Esophagus muscularis mucosa (tissue), 4 donors: ENCODE results near the gene LRGUK. TPM values are rescaled to one million over a fixed set of nuclear protein-coding genes. Genes with fewer than 3 reads are reported as not detected.

Source experiments
- DNase-seq: peaks from one replicate; pipeline ENCODE4 v3.0.0-alpha.2; 2017; ENCODE audit errors: extremely low spot score
- H3K27ac ChIP-seq, 4 donors: fragments of 200-600 bp; sonication (generic); replicated peaks in 1 of 4; 1 replicate in 3 of 4; 2 replicates in 1 of 4; pipeline ENCODE4 v1.5.1; 2016 to 2019; ENCODE audit warnings: mild to moderate bottlenecking in 1 of 4
- H3K27me3 ChIP-seq, 4 donors: fragments of 200-600 bp; sonication (generic); one replicate each; pipeline versions ENCODE4 v1.5.1 to v1.6.0; 2016 to 2019
- H3K36me3 ChIP-seq, 4 donors: fragments of 200-600 bp; sonication (generic); one replicate each; pipeline ENCODE4 v1.5.1; 2016 to 2019
- H3K4me1 ChIP-seq, 4 donors: fragments of 200-600 bp; sonication (generic); one replicate each; pipeline ENCODE4 v1.5.1; 2016 to 2019
- H3K4me3 ChIP-seq, 4 donors: fragments of 200-600 bp; sonication (generic); 1 replicate in 2 of 4; 2 replicates in 2 of 4; pipeline ENCODE4 v1.5.1; 2016 to 2019; ENCODE audit warnings: mild to moderate bottlenecking in 4 of 4, moderate library complexity in 1 of 4
- H3K9me3 ChIP-seq, 4 donors: fragments of 200-600 bp; sonication (generic); 1 replicate in 3 of 4; 2 replicates in 1 of 4; pipeline ENCODE4 v1.5.1; 2016 to 2019
- EP300 ChIP-seq: sonication (generic); formaldehyde crosslinking; IDR thresholded peaks from one replicate; pipeline ENCODE4 v1.6.1; 2017; ENCODE audit warnings: antibody characterized with exemption
- POLR2A ChIP-seq: fragments of 450-650 bp; IDR thresholded peaks from one replicate; pipeline ENCODE4 v1.6.1; 2017; ENCODE audit warnings: antibody characterized with exemption, moderate library complexity, mild to moderate bottlenecking, low read depth
- POLR2AphosphoS5 ChIP-seq, 2 donors: sonication (generic); formaldehyde crosslinking; IDR thresholded peaks; one replicate each; pipeline ENCODE4 v1.6.1; 2017; ENCODE audit warnings: antibody characterized with exemption in 2 of 2
- WGBS: methylation state at CpG from one replicate; pipeline ENCODE4 v1.1.5; 2018; 5-methylcytosine and 5-hydroxymethylcytosine counted together
- intact Hi-C: fragments of 100-400 bp; cut with DNase I; formaldehyde crosslinking; loops from one replicate; pipeline ENCODE4 v1.15.1; 2023
- total RNA-seq, 4 donors: library from RNA; depleted of rRNA; stranded (reverse); fragments of >200 nt; gene quantifications; one replicate each; pipeline versions ENCODE4 v1.1.0 to v1.2.1, GENCODE V29; 2016
- TF ChIP-seq, protein P1 (sequence below), 3 experiments: fragments of 200-600 bp in 2 of 3; fragments of 450-650 bp in 1 of 3; sonication (generic) in 2 of 3; IDR thresholded peaks; one replicate each; pipeline ENCODE4 v1.5.1; 2017 to 2019; ENCODE audit warnings: antibody characterized with exemption in 3 of 3, mild to moderate bottlenecking in 2 of 3, moderate library complexity in 1 of 3

Gene LRGUK
- total RNA-seq, 4 donors from 2014 or later: 0.13 to 0.83 (median 0.31) TPM

DNA sequence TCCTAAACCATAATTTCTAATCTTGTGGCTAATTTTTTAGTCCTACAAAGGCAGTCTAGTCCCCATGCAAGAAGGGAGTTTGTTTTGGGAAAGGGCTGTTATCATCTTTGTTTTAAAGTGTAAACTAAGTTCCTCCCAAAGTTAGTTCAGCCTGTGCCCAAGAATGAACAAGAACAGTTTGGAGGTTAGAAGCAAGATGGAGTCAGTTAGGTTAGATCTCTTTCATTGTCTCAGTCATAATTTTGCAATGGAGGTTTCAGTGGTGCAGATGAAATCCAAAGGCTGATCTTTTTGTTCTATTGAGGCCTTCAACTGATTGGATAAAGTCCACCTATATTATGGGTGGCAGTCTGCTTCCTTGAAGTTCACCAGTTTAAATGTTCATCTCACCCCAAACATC lies 68.1 kb downstream of the LRGUK start:
- Histone ChIP-seq H3K27ac (no peak overlapping the region), H3K4me1 (no peaks in the 10 kb centered on the region), H3K36me3 (no peaks in the 10 kb centered on the region), H3K9me3 (no peaks in the 10 kb centered on the region), H3K27me3 (no peaks in the 10 kb centered on the region), H3K4me3 (no peak overlapping the region)
- DNase-seq: no peak
- intact Hi-C loops: no loop called here
- TF ChIP-seq, protein P1, sequence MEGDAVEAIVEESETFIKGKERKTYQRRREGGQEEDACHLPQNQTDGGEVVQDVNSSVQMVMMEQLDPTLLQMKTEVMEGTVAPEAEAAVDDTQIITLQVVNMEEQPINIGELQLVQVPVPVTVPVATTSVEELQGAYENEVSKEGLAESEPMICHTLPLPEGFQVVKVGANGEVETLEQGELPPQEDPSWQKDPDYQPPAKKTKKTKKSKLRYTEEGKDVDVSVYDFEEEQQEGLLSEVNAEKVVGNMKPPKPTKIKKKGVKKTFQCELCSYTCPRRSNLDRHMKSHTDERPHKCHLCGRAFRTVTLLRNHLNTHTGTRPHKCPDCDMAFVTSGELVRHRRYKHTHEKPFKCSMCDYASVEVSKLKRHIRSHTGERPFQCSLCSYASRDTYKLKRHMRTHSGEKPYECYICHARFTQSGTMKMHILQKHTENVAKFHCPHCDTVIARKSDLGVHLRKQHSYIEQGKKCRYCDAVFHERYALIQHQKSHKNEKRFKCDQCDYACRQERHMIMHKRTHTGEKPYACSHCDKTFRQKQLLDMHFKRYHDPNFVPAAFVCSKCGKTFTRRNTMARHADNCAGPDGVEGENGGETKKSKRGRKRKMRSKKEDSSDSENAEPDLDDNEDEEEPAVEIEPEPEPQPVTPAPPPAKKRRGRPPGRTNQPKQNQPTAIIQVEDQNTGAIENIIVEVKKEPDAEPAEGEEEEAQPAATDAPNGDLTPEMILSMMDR (IDR thresholded peaks at IDR 0.05): no peak
- TF ChIP-seq POLR2A (no peak), EP300 (no peak), POLR2AphosphoS5 (IDR thresholded peaks at IDR 0.05) (no peak)

DNA sequence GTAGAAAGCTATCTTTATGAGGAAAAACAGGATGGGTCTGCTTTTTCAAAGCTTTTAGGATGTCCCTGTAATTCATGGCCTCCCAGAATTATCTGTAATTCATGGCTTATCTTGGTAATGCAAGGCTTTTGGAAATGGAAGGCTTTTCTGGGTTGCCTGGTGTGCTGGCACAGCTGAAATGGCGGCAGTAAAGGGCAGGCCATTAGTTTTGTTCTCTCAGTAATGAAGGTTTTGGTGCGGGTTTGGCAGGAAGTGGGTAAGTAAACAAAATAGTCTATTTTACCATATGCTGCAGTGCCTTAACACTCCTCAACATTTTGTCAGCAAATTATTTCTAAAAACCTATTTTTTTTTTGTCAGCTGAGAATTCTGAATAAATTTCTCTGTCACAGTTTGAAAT lies 69.3 kb downstream of the LRGUK start:
- 88% methylated on average over 2 of the region's 2 CpGs for WGBS
- intact Hi-C loops: no loop called here
- Histone ChIP-seq H3K27me3 (no peaks in the 10 kb centered on the region), H3K4me1 (no peaks in the 10 kb centered on the region), H3K36me3 (no peaks in the 10 kb centered on the region), H3K9me3 (no peaks in the 10 kb centered on the region), H3K27ac (no peak overlapping the region), H3K4me3 (no peak overlapping the region)
- TF ChIP-seq, protein P1 (IDR thresholded peaks at IDR 0.05): no peak
- TF ChIP-seq EP300: no peak
- TF ChIP-seq POLR2AphosphoS5 (IDR thresholded peaks at IDR 0.05): no peak
- no peak for TF ChIP-seq POLR2A
- DNase-seq: no peak

DNA sequence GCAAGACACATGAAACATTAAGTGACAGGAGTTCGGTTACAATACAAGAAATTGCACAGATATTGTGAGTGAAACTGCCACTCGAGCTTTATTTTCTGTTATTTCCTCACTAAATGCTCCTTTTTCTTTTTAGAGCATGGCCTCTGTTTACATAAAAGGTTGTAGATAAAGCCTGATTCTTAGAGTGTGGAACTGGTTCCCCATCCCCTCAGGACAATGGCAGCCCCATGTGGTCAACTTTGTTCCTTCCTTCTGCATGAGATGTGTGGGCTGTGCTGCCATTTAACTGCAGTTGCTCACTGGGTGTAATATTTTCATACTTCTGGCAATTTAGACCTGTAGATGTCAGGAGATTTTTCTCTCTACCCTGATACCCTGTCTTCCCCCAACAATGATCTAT lies 70.2 kb downstream of the LRGUK start:
- TF ChIP-seq EP300: no peak
- TF ChIP-seq POLR2A: no peak
- TF ChIP-seq, protein P1 (IDR thresholded peaks at IDR 0.05): no peak
- no peak for TF ChIP-seq POLR2AphosphoS5 (IDR thresholded peaks at IDR 0.05)
- Histone ChIP-seq H3K9me3 (no peaks in the 10 kb centered on the region), H3K27ac (no peak overlapping the region), H3K36me3 (no peaks in the 10 kb centered on the region), H3K4me3 (no peak overlapping the region), H3K4me1 (no peaks in the 10 kb centered on the region), H3K27me3 (no peaks in the 10 kb centered on the region)
- intact Hi-C loops: no loop called here
- no peak for DNase-seq
- 90% methylated on average over 2 of the region's 2 CpGs for WGBS

DNA sequence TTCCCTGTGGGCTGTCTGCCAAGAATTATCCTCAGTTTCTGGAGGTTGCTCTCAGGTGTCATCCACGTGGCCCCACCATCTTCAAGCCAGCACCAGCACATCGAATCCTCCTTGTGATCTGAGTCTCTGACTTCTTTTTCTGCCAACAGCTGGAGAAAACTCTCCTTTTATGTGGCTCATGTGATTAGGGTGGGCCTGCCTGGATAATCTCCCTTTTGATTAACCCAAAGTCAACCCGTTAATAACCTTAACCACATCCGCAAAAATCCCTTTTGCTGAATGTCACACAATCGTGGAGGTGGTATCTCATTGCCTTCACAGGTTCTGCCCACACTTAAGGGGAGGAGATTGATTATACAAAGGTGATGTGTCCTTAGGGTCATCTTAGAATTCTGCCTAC lies 73.8 kb downstream of the LRGUK start:
- H3K36me3 ChIP-seq: no peaks in the 10 kb centered on the region
- H3K9me3 ChIP-seq: no peaks in the 10 kb centered on the region
- no peaks in the 10 kb centered on the region for H3K4me1 ChIP-seq
- DNase-seq: no peak
- H3K27ac ChIP-seq: no peak overlapping the region
- intact Hi-C loops: no loop called here
- TF ChIP-seq, protein P1 (IDR thresholded peaks at IDR 0.05): no peak
- no peak for TF ChIP-seq POLR2A
- no peak for TF ChIP-seq EP300
- no peak for TF ChIP-seq POLR2AphosphoS5 (IDR thresholded peaks at IDR 0.05)
- 90% methylated on average over 5 of the region's 5 CpGs for whole genome bisulfite sequencing
- H3K4me3 ChIP-seq: no peak overlapping the region
- no peaks in the 10 kb centered on the region for H3K27me3 ChIP-seq

DNA sequence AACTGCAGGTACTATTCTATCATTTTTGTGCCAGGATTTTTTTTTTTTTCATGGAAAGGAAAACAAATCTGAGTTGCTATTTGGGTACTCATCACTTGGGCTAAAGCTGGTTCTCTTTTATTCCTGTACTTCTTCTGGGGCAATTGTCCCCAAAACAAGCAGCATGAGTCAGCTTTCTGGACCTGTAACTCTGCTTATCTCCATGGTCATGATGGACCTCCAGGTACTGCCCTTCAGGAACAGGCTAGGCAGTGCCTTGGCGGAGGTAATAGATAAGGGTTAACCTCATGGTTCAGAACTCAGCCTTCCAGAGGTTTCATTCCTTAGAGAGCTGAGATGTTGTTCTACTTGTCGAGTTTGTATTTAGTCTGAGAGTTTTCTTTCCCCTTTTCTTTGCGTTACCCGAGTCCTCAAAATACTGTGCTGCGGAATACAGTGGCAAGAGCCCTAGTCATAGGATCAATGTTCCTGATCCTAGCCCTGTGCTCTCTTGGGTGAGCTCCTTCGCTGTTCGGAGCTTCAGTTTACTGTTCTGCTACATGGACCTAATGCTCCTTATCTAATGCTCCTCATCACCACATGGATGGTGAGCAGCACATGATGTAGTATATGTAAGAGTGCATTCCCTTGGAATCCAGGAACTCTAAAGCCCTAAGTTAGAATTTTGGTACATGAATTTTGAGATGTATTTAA lies 74.6 kb downstream of the LRGUK start:
- TF ChIP-seq, protein P1 (IDR thresholded peaks at IDR 0.05): no peak
- no peak for TF ChIP-seq POLR2AphosphoS5 (IDR thresholded peaks at IDR 0.05)
- no peak for TF ChIP-seq POLR2A
- no peak for TF ChIP-seq EP300
- intact Hi-C loops: no loop called here
- Histone ChIP-seq H3K27me3 (no peaks in the 10 kb centered on the region), H3K4me3 (no peak overlapping the region), H3K27ac (no peak overlapping the region), H3K36me3 (no peaks in the 10 kb centered on the region), H3K4me1 (no peaks in the 10 kb centered on the region), H3K9me3 (no peaks in the 10 kb centered on the region)
- no peak for DNase-seq
- WGBS: 83% methylated on average over 7 of the region's 7 CpGs
